ENCODE measurements around the gene ZNF423.

ZNF423 gene

GRCh38 chr16:49836668-49837067 is 19.2 kb downstream of the ZNF423 start:
- DNase-seq (ENCODE audit: low read depth in 1 of 2, low spot score in 1 of 2): no peak
- in situ Hi-C loops (cut with HindIII; ENCODE audit: low pct_unique_long_range_greater_than_20kb, low sequenced_read_pairs): no loop called here
- no peak for TF ChIP-seq JUND (IDR thresholded peaks at IDR 0.05; ENCODE audit: low read depth)

GRCh38 chr16:49836218-49836617 is 19.7 kb downstream of the ZNF423 start:
- no peak for DNase-seq (ENCODE audit: low read depth in 1 of 2, low spot score in 1 of 2)
- no peak for TF ChIP-seq JUND (IDR thresholded peaks at IDR 0.05; ENCODE audit: low read depth)
- in situ Hi-C loops (cut with HindIII; ENCODE audit: low pct_unique_long_range_greater_than_20kb, low sequenced_read_pairs): no loop called here

GRCh38 chr16:49835161-49835777 is 20.6 kb downstream of the ZNF423 start:
- no peak for TF ChIP-seq JUND (IDR thresholded peaks at IDR 0.05; ENCODE audit: low read depth)
- DNase-seq (ENCODE audit: low read depth in 1 of 2, low spot score in 1 of 2): no peak
- in situ Hi-C loops (cut with HindIII; ENCODE audit: low pct_unique_long_range_greater_than_20kb, low sequenced_read_pairs): no loop called here

- no peak for TF ChIP-seq JUND (IDR thresholded peaks at IDR 0.05; ENCODE audit: low read depth)
- no peak for DNase-seq (ENCODE audit: low read depth in 1 of 2, low spot score in 1 of 2)
- in situ Hi-C loops (cut with HindIII; ENCODE audit: low pct_unique_long_range_greater_than_20kb, low sequenced_read_pairs): no loop called here
Measured at GRCh38 chr16:49834531-49835151, 21.3 kb downstream of the ZNF423 start.

- TF ChIP-seq JUND (IDR thresholded peaks at IDR 0.05; ENCODE audit: low read depth): no peak
- in situ Hi-C loops (cut with HindIII; ENCODE audit: low pct_unique_long_range_greater_than_20kb, low sequenced_read_pairs): no loop called here
- no peak for DNase-seq (ENCODE audit: low read depth in 1 of 2, low spot score in 1 of 2)
Measured at GRCh38 chr16:49833796-49834530, 21.9 kb downstream of the ZNF423 start.

GRCh38 chr16:49833085-49833484 is 22.8 kb downstream of the ZNF423 start:
- no peak for TF ChIP-seq JUND (IDR thresholded peaks at IDR 0.05; ENCODE audit: low read depth)
- DNase-seq (ENCODE audit: low read depth in 1 of 2, low spot score in 1 of 2): no peak
- in situ Hi-C loops (cut with HindIII; ENCODE audit: low pct_unique_long_range_greater_than_20kb, low sequenced_read_pairs): no loop called here

- no peak for DNase-seq (ENCODE audit: low read depth in 1 of 2, low spot score in 1 of 2)
- in situ Hi-C loops (cut with HindIII; ENCODE audit: low pct_unique_long_range_greater_than_20kb, low sequenced_read_pairs): no loop called here
- TF ChIP-seq JUND (IDR thresholded peaks at IDR 0.05; ENCODE audit: low read depth): no peak
Measured at GRCh38 chr16:49832177-49832576, 23.7 kb downstream of the ZNF423 start.

- no peak for TF ChIP-seq JUND (IDR thresholded peaks at IDR 0.05; ENCODE audit: low read depth)
- no peak for DNase-seq (ENCODE audit: low read depth in 1 of 2, low spot score in 1 of 2)
- in situ Hi-C loops (cut with HindIII; ENCODE audit: low pct_unique_long_range_greater_than_20kb, low sequenced_read_pairs): no loop called here
Measured at GRCh38 chr16:49830873-49831272, 25.0 kb downstream of the ZNF423 start.

GRCh38 chr16:49828533-49829267 is 27.2 kb downstream of the ZNF423 start:
- in situ Hi-C loops (cut with HindIII; ENCODE audit: low pct_unique_long_range_greater_than_20kb, low sequenced_read_pairs): no loop called here
- no peak for TF ChIP-seq JUND (IDR thresholded peaks at IDR 0.05; ENCODE audit: low read depth)
- peak in 1 of 2 experiments; percentile 5 for DNase-seq (ENCODE audit: low read depth in 1 of 2, low spot score in 1 of 2)

GRCh38 chr16:49827805-49828438 is 28.0 kb downstream of the ZNF423 start:
- no peak for TF ChIP-seq JUND (IDR thresholded peaks at IDR 0.05; ENCODE audit: low read depth)
- no peak for DNase-seq (ENCODE audit: low read depth in 1 of 2, low spot score in 1 of 2)
- in situ Hi-C loops (cut with HindIII; ENCODE audit: low pct_unique_long_range_greater_than_20kb, low sequenced_read_pairs): no loop called here

- no peak for DNase-seq (ENCODE audit: low read depth in 1 of 2, low spot score in 1 of 2)
- in situ Hi-C loops (cut with HindIII; ENCODE audit: low pct_unique_long_range_greater_than_20kb, low sequenced_read_pairs): no loop called here
- TF ChIP-seq JUND (IDR thresholded peaks at IDR 0.05; ENCODE audit: low read depth): no peak
Measured at GRCh38 chr16:49826515-49826914, 29.4 kb downstream of the ZNF423 start.

- in situ Hi-C loops (cut with HindIII; ENCODE audit: low pct_unique_long_range_greater_than_20kb, low sequenced_read_pairs): no loop called here
- DNase-seq (ENCODE audit: low read depth in 1 of 2, low spot score in 1 of 2): no peak
- no peak for TF ChIP-seq JUND (IDR thresholded peaks at IDR 0.05; ENCODE audit: low read depth)
Measured at GRCh38 chr16:49825041-49825440, 30.9 kb downstream of the ZNF423 start.

All from T47D (cell line).